Transverse colon (tissue), 4 donors: ENCODE data around the gene GNG3. TPM values are rescaled to one million over a fixed set of nuclear protein-coding genes. Genes with fewer than 3 reads are reported as not detected.
"Not testable (repeated sequence)": the region's sequence is repeated elsewhere in the genome, so short reads cannot be mapped to it uniquely, and the experiment has no call there.

Source experiments
- DNase-seq: peaks from one replicate; pipeline ENCODE4 v3.0.0-alpha.2; 2019
- H3K27ac ChIP-seq, 4 donors: fragments of 200-600 bp; sonication (generic); 2 replicates each; pipeline ENCODE4 v1.5.1; 2016 to 2018; ENCODE audit warnings: inconsistent platforms in 4 of 4
- H3K27me3 ChIP-seq: fragments of 200-600 bp; sonication (generic); 2 replicates; pipeline ENCODE4 v1.5.1; 2017; ENCODE audit warnings: inconsistent platforms
- H3K36me3 ChIP-seq, 4 donors: fragments of 200-600 bp; sonication (generic); 2 replicates each; pipeline ENCODE4 v1.5.1; 2017 to 2019; ENCODE audit warnings: inconsistent platforms in 4 of 4
- H3K4me1 ChIP-seq, 4 donors: fragments of 200-600 bp; sonication (generic); 2 replicates each; pipeline ENCODE4 v1.5.1; 2017 to 2020; ENCODE audit warnings: inconsistent platforms in 4 of 4
- H3K4me3 ChIP-seq, 4 donors: fragments of 200-600 bp; sonication (generic); 1 replicate in 1 of 4; 2 replicates in 3 of 4; pipeline versions ENCODE4 v1.5.1 to v1.6.1; 2017 to 2019; ENCODE audit warnings: inconsistent platforms in 4 of 4
- H3K9me3 ChIP-seq, 2 donors: fragments of 200-600 bp; sonication (generic); 2 replicates each; pipeline ENCODE4 v1.5.1; 2017 to 2019; ENCODE audit warnings: inconsistent platforms in 2 of 2
- EP300 ChIP-seq: sonication (generic); formaldehyde crosslinking; IDR thresholded peaks from one replicate; pipeline ENCODE4 v1.6.1; 2017; ENCODE audit warnings: antibody characterized with exemption, low read depth
- POLR2A ChIP-seq: fragments of 450-650 bp; IDR thresholded peaks from one replicate; pipeline ENCODE4 v1.6.1; 2016; ENCODE audit warnings: antibody characterized with exemption, mild to moderate bottlenecking, moderate library complexity
- POLR2AphosphoS5 ChIP-seq, 3 donors: sonication (generic); formaldehyde crosslinking; IDR thresholded peaks; one replicate each; pipeline ENCODE4 v1.6.1; 2016; ENCODE audit warnings: antibody characterized with exemption in 3 of 3
- WGBS, 2 donors: methylation state at CpG; one replicate each; pipeline ENCODE4 v1.1.5; 2018; ENCODE audit warnings: low coverage in 1 of 2; 5-methylcytosine and 5-hydroxymethylcytosine counted together
- in situ Hi-C, 4 donors: fragments of 200-750 bp; cut with MboI; loops; one replicate each; pipeline versions ENCODE4 v1.15.0 to v1.15.1; 2017; ENCODE audit warnings: low sequenced_read_pairs in 3 of 4, low pct_ligation_motif_present in 1 of 4, low pct_unique_long_range_greater_than_20kb in 1 of 4
- intact Hi-C: fragments of 100-400 bp; cut with DNase I; formaldehyde crosslinking; loops from one replicate; pipeline ENCODE4 v1.15.1; 2023; ENCODE audit warnings: low total_unique reads
- total RNA-seq, 4 donors: library from RNA; depleted of rRNA; stranded (reverse); fragments of >200 nt; gene quantifications; one replicate each; pipeline ENCODE4 v1.1.0, GENCODE V29; 2016
- TF ChIP-seq, protein P1 (sequence below), 5 experiments: fragments of 200-600 bp in 3 of 5; fragments of 450-650 bp in 2 of 5; sonication (generic) in 3 of 5; IDR thresholded peaks; 1 replicate in 2 of 5; 2 replicates in 3 of 5; pipeline ENCODE4 v1.5.1; 2016 to 2017; ENCODE audit warnings: antibody characterized with exemption in 5 of 5, inconsistent platforms in 3 of 5, mild to moderate bottlenecking in 2 of 5, moderate library complexity in 1 of 5

GNG3 gene
- total RNA-seq, 4 donors from 2014 or later = 0.64 TPM; not detected in 3

DNA sequence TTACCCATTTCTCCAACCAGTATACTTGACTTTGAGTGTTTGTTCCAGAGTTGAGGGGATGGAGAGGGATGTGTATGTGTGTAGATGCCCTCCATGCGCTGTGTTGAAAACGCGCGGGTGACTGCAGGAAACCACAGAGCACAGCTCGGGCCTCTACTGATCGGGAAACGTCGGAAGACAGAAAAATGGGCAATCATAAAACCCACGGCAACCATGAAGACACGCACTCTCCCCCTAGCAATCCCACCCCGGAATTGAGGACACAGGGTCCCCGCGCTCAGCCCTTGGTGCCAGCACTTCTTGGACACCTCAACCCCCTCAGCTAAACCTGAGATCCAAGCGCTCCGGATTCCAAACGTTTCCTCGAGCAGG lies 36.3 kb upstream of the GNG3 start:
- TF ChIP-seq POLR2A (no peak), EP300 (no peak), POLR2AphosphoS5 (IDR thresholded peaks at IDR 0.05) (no peak)
- TF ChIP-seq, protein P1, sequence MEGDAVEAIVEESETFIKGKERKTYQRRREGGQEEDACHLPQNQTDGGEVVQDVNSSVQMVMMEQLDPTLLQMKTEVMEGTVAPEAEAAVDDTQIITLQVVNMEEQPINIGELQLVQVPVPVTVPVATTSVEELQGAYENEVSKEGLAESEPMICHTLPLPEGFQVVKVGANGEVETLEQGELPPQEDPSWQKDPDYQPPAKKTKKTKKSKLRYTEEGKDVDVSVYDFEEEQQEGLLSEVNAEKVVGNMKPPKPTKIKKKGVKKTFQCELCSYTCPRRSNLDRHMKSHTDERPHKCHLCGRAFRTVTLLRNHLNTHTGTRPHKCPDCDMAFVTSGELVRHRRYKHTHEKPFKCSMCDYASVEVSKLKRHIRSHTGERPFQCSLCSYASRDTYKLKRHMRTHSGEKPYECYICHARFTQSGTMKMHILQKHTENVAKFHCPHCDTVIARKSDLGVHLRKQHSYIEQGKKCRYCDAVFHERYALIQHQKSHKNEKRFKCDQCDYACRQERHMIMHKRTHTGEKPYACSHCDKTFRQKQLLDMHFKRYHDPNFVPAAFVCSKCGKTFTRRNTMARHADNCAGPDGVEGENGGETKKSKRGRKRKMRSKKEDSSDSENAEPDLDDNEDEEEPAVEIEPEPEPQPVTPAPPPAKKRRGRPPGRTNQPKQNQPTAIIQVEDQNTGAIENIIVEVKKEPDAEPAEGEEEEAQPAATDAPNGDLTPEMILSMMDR (IDR thresholded peaks at IDR 0.05) = no peak
- H3K27me3 ChIP-seq = no peaks in the 10 kb centered on the region
- H3K9me3 ChIP-seq = no peaks in the 10 kb centered on the region
- 0% methylated on average over 9 to 17 of the region's 17 CpGs for WGBS, 2 donors
- intact Hi-C loops = no loop called here
- peaks cover 0 to 10% (median 0%) of the 10 kb centered on the region in 4 donors for H3K36me3 ChIP-seq
- no peak for DNase-seq
- in situ Hi-C loops = no loop called here
- H3K4me1 ChIP-seq = peaks cover 26 to 60% (median 47%) of the 10 kb centered on the region in 4 donors
- H3K4me3 ChIP-seq = peak overlapping the region; percentile 51 to 79 (median 62)
- peak overlapping the region; percentile 92 to 93 (median 93) for H3K27ac ChIP-seq

DNA sequence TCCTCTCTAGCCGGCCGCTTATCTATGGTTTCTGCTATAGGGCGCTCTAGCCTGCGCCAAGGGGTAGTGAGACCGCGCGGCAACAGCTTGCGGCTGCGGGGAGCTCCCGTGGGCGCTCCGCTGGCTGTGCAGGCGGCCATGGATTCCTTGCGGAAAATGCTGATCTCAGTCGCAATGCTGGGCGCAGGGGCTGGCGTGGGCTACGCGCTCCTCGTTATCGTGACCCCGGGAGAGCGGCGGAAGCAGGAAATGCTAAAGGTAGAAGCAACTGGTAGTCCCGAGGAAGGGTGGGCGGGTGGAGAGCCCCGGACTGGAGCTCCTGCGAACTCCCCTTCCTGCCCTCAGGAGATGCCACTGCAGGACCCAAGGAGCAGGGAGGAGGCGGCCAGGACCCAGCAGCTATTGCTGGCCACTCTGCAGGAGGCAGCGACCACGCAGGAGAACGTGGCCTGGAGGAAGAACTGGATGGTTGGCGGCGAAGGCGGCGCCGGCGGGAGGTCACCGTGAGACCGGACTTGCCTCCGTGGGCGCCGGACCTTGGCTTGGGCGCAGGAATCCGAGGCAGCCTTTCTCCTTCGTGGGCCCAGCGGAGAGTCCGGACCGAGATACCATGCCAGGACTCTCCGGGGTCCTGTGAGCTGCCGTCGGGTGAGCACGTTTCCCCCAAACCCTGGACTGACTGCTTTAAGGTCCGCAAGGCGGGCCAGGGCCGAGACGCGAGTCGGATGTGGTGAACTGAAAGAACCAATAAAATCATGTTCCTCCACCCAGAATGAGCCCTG lies 35.7 kb upstream of the GNG3 start, which contains the start of the genes LBHD1 and UQCC3:
TSS of gene LBHD1 (minus strand) at position 660 of the 782 bp plus-strand sequence. CDS start 2,236 bp downstream, outside the sequence.
TSS of gene UQCC3 (plus strand) at position 66 of the 782 bp plus-strand sequence. CDS start at position 139, 73 bp downstream.
- Histone ChIP-seq H3K4me1 (peaks cover 21 to 54% (median 41%) of the 10 kb centered on the region in 4 donors), H3K9me3 (no peaks in the 10 kb centered on the region), H3K27me3 (no peaks in the 10 kb centered on the region), H3K27ac (peak within 1 kb of the TSS; percentile 92 to 93 (median 93)), H3K36me3 (peaks cover 0 to 10% (median 1%) of the 10 kb centered on the region in 4 donors), H3K4me3 (peak within 1 kb of the TSS; percentile 51 to 79 (median 62))
- intact Hi-C loops (no loop called here), in situ Hi-C loops (no loop called here)
- TF ChIP-seq, protein P1 (IDR thresholded peaks at IDR 0.05) = no peak
- TF ChIP-seq POLR2A (peak; percentile 82), POLR2AphosphoS5 (IDR thresholded peaks at IDR 0.05) (peak; percentile 76 to 83 (median 77)), EP300 (no peak)
- peak; percentile 83 for DNase-seq
- 1% methylated on average over 53 of the region's 59 CpGs; no CpG with 5 or more reads in 1 of the 2 donors for WGBS, 2 donors

DNA sequence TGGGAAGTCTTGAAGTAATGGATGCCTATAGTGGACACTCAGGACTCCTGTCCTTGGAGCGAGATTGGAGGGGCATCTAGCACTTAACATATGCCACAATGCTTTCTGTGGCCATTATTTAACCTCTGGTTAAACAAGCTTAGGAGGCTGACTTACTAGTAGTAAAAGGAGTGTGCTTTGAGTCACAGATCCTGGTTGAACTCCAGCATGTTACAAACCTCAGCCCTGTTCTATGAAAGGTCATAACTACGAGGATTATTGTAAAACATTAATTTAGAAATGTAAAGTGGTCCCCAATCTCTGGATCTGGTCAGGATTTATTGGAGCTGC lies 34.3 kb upstream of the GNG3 start:
- no peak for TF ChIP-seq EP300
- TF ChIP-seq, protein P1 (IDR thresholded peaks at IDR 0.05) = no peak
- TF ChIP-seq POLR2AphosphoS5 (IDR thresholded peaks at IDR 0.05) = no peak
- no peak for TF ChIP-seq POLR2A
- no peaks in the 10 kb centered on the region for H3K27me3 ChIP-seq
- intact Hi-C loops = no loop called here

DNA sequence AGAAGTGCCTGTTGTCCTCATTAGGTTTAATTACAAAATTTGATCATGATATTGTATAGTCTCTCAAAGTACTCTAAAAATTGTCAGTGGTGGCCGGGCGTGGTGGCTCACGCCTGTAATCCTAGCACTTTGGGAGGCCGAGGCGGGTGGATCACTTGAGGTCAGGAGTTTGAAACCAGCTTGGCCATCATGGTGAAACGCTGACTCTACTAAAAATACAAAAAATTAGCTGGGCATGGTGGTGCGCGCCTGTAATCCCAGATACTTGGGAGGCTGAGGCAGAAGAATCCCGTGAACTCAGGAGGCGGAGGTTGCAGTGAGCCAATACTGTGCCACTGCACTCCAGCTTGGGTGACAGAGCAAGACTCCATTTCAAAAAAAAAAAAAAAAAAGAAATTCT lies 32.1 kb upstream of the GNG3 start:
- Histone ChIP-seq H3K4me1 (peaks cover 28 to 46% (median 34%) of the 10 kb centered on the region in 4 donors), H3K36me3 (peaks cover 0 to 15% (median 3%) of the 10 kb centered on the region in 4 donors)
- H3K9me3 ChIP-seq, H3K27me3 ChIP-seq, H3K4me3 ChIP-seq, DNase-seq, H3K27ac ChIP-seq, intact Hi-C loops: not testable (repeated sequence)
- 86 to 89% methylated on average over 10 of the region's 10 CpGs for WGBS, 2 donors
- in situ Hi-C loops = loop anchor here in 2 of 4 donors (25.0 kb wide), 2 partner anchors 263 to 288 kb away; partner anchors contain the start of gene SCGB1A1 (in 1 of the 2)

More for the DNA sequence above, 34.3 kb upstream of the GNG3 start:
- peak overlapping the region; percentile 92 to 93 (median 93) for H3K27ac ChIP-seq
- in situ Hi-C loops = no loop called here
- peaks cover 0 to 15% (median 3%) of the 10 kb centered on the region in 4 donors for H3K36me3 ChIP-seq
- H3K9me3 ChIP-seq = no peaks in the 10 kb centered on the region
- WGBS, 2 donors = 33 to 65% methylated on average over 1 to 2 of the region's 2 CpGs
- H3K4me1 ChIP-seq = peaks cover 21 to 51% (median 36%) of the 10 kb centered on the region in 4 donors
- H3K4me3 ChIP-seq = peak overlapping the region in 1 of 4 donors; percentile 79
- DNase-seq = no peak
